PC-9 (cell line): ENCODE data around the gene CTNNA3.

Experiments used
- EZH2 ChIP-seq: fragments of 200-600 bp; sonication (generic); IDR thresholded peaks from 2 replicates; pipeline ENCODE4 v1.8.0; 2017; ENCODE audit warnings: antibody characterized with exemption, low read depth
- TF ChIP-seq, protein P1 (sequence below): fragments of 200-600 bp; sonication (generic); conservative IDR thresholded peaks from 2 replicates; pipeline ENCODE4 v1.6.1; 2017; ENCODE audit warnings: mixed run types, antibody characterized with exemption, mild to moderate bottlenecking, moderate library complexity

DNA sequence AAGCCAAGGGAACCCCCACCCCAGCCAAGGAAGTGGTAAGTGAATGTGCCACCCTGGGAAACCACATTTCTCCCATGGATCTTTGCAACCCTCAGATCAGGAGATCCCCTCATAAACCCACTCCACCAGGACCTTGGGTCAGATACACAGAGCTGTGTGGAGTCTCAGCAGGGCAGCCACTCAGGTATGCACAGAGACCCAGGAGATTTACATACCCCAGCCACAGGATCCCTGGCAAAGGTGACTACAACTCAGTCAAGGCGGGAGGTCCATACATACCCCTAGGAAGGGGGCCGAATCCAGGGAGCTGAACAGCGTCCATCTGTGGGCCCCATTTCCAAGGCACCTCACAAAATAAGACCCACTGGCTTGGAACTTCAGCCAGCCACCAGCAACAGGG, 293.4 kb downstream of the CTNNA3 start:
- no peak for TF ChIP-seq EZH2
- TF ChIP-seq, protein P1, sequence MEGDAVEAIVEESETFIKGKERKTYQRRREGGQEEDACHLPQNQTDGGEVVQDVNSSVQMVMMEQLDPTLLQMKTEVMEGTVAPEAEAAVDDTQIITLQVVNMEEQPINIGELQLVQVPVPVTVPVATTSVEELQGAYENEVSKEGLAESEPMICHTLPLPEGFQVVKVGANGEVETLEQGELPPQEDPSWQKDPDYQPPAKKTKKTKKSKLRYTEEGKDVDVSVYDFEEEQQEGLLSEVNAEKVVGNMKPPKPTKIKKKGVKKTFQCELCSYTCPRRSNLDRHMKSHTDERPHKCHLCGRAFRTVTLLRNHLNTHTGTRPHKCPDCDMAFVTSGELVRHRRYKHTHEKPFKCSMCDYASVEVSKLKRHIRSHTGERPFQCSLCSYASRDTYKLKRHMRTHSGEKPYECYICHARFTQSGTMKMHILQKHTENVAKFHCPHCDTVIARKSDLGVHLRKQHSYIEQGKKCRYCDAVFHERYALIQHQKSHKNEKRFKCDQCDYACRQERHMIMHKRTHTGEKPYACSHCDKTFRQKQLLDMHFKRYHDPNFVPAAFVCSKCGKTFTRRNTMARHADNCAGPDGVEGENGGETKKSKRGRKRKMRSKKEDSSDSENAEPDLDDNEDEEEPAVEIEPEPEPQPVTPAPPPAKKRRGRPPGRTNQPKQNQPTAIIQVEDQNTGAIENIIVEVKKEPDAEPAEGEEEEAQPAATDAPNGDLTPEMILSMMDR, result no peak
